ENCODE data around the gene AREL1.

AREL1 gene

DNA sequence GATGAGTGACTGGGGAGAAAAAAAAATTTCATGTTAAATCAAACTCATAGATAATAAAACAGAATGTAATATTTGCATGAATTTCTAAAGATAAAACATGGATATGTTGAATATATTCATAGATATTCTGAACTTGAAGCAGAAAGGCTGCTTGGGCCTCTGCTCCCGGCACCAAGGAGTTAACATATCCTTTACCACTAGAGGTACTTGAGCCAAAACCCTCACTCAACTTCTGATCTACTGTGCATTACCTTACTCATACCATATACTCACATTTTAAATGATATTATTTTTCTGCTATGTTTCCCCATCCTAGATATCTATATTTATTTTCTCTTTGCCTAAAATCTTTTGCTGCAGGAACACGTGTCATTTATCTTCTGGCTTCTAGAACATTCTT lies 14.9 kb downstream of the AREL1 start:
- DNase-seq: no peak

GRCh38 chr14:74697543-74697942 lies 15.3 kb downstream of the AREL1 start:
- no peak for DNase-seq

DNA sequence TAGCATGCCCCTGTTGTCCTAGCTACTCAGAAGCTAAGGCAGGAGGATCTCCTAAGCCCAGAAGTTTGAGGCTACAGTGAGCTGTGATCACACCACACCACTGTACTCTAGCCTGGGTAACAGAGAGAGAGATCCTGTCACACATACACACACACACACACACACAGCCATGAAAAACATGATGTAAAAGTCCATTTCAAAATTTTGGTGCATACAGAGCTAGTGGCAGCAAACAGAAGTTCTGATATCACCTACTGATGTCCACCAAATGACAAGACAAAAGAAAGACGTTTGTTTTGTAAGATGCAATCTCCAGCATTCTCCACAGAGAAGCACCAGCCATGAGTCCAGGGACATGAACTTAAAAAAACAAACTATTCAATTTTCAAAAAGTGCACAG lies 15.9 kb downstream of the AREL1 start:
- DNase-seq: no peak

- no peak for DNase-seq
Measured at GRCh38 chr14:74695406-74695805, 17.5 kb downstream of the AREL1 start.

DNA sequence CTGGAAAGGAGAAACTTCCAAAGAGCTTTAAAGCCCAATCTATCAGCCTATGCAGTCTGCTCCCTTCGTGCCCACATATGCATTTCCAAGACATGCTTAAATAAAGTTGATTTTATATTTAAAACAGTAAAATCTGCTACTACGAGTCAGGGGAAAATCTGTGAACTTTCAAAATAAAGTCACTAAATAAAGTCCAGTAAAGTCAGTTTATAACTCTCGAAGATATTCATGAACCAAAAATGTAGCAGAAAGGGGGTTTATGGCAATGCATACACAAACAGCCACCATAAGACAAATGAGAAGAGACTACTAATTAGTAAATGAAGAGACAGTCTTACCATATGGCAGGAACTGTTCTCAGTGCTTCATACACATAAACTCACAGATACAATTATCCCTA lies 19.7 kb downstream of the AREL1 start:
- DNase-seq: no peak

- DNase-seq: no peak
Measured at GRCh38 chr14:74691456-74691855, 21.4 kb downstream of the AREL1 start.

- no peak for DNase-seq
Measured at GRCh38 chr14:74685921-74686678, 26.8 kb downstream of the AREL1 start.

DNA sequence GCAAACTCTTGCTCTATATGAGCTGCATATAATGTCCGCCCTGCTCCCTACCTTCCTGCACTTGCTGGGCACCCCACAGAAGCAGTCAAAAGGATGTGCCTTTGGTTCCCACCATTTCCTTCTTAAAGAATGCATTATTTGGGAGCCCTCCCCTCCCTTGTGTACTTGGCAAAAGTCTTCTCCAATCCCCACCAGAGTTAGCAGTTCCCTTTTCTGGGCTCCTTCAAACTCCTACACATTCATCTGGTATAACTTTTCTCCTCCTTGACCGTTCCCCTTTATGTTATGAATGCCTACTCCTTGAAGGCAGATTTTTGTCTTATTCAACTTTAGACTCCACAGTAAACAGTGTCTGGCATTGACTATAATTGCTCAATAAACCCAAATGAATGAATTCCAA lies 27.8 kb downstream of the AREL1 start:
- no peak for DNase-seq

GRCh38 chr14:74684434-74684833 lies 28.4 kb downstream of the AREL1 start:
- DNase-seq: no peak

GRCh38 chr14:74683406-74683805 lies 29.5 kb downstream of the AREL1 start:
- no peak for DNase-seq

GRCh38 chr14:74682169-74682952 lies 30.5 kb downstream of the AREL1 start:
- no peak for DNase-seq

- no peak for DNase-seq
Measured at GRCh38 chr14:74675219-74675618, 37.7 kb downstream of the AREL1 start.

GRCh38 chr14:74673768-74674167 lies 39.1 kb downstream of the AREL1 start:
- no peak for DNase-seq

DNA sequence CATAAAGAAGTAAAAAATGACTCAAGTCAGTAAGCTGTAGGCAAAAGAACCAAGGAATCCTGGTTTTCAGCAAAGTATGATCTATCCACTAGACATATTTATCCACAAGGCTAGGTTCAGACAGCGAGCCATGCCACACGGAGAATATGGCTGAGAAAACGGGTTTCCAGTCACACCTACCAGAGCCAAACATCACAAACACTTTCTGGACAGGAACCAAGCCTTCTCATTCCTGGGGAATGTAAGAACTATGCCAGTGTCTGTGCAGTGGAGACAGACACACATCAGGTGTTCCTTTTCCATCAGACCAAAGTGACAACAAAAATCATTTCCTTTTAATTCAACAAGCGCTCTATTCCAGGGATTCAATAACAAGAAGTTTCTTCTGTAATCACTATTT lies 41.1 kb downstream of the AREL1 start:
- no peak for DNase-seq

DNA sequence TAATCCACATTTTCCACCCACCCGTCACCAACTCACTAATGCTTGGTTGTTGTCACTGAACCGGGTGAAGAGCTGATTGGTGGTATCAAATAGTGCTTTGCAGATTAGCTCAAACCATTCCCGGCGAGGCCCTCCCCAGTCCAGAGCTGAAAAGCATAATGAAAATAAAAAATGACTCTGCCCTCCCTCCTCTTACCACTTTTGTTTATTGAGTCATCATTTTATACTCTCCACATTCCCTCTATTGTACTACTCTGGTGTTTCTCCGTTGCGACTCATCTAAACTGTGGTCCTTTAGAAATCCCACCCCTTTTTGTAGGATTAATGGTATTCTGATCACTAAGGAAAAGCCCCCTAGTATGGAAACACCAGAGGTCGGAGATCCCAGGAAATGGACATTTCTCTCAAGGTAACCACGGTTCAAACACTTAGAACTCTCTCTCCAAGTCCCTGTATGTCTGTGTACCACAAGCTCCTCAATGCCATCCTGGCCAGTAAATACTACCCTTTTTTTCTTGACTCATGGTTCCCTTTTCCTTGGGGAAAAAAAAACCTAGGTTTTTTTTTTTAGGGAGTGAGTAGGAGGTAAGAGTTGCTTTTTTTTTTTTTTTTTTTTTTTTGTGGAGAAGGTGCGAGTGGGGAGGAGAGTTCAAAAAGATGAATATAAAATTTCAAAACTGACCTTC lies 42.0 kb downstream of the AREL1 start:
- DNase-seq: no peak

GRCh38 chr14:74669846-74670245 lies 43.0 kb downstream of the AREL1 start:
- DNase-seq: no peak

- no peak for DNase-seq
Measured at GRCh38 chr14:74669256-74669655, 43.6 kb downstream of the AREL1 start.

DNA sequence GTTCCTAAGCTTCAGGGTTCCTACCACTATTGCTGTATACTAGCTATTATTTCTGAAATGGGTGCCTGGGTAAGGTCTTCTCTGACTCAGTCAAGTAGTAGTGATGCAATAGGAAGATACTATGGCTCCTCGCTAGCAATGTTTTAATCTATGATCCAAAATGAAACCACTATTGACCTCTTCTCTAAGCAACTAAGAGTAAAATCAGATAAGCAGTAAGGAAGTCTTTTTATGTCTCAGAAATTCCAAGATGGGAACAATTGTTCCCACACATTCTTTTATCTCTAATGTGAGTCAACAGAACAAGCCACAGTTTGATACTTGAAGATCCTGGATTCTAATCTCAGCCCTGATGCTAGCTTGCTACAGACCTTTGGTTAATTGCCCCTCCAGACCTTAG lies 45.1 kb downstream of the AREL1 start:
- no peak for DNase-seq

- DNase-seq: no peak
Measured at GRCh38 chr14:74664717-74665116, 48.2 kb downstream of the AREL1 start.

DNA sequence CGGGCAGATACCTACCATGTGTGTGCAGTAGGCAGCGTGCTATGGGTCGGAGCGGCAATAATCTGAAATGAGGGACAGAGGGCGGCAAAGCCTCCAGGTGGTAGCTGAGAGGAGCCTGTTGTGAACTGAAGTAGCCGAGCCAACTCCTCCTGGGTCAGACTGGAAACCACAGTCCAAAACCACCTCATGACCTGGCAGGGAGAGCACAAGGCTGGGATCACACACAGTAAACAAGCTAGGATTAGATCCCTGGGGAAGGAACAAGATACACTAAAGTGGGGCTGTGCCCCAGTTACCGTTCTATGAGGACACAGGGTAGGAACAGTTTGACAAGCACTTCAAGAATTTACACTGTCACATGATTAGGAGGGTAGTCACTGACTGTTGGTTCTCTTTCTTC lies 49.0 kb downstream of the AREL1 start:
- no peak for DNase-seq

DNA sequence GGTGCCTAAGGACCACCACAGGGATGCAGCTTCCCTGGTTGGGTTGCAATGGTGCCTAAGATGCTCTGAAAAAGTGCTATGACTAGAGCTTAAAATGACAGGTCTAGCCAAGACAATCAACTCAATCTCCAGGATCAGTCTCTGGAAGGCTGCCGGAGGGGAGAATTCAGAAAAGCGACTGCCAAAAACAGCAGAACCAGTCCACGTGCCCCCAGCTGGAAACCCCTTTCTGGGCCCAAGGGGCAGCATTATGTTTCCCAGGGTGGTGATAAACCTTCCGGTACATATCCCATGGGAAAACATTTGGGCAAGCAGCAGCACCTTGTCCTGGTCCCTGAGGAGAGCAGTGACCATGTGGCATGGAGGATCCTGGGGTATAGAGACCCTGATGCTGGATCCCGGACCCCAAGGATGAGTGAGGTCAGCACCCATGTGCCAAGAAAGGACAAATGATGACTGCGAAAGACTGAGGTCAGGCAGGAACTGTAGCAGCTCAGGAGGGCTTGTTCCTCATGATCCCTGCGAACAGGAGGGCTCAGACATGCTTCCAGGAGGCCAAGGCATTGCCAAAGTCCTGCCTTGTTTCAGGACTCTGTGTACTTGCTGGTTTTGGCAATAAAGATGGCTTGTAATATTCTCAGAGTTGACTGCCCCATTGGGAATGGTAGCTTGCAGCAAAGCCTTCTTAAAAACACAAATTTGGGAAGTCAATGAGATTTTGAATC lies 51.0 kb downstream of the AREL1 start:
- DNase-seq: no peak

DNA sequence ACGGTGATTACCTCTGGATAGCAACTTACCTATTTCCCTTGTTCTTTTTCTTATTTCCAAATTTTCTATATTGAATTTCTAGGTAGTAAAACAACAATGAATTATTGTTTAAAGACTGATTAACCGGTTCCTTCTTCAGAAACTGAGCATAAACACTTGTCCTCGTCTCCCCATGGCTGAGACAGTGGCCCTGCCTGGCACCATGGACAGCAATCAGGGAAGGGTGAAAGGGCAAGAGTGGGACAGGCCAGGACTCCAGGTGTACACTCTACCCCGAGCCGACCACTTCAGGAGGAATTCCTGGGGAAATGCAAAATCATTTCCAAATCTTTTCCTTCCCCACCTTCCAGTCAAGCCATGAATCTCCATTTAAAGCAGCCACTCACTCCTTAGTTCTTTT lies 52.0 kb downstream of the AREL1 start:
- no peak for DNase-seq

DNA sequence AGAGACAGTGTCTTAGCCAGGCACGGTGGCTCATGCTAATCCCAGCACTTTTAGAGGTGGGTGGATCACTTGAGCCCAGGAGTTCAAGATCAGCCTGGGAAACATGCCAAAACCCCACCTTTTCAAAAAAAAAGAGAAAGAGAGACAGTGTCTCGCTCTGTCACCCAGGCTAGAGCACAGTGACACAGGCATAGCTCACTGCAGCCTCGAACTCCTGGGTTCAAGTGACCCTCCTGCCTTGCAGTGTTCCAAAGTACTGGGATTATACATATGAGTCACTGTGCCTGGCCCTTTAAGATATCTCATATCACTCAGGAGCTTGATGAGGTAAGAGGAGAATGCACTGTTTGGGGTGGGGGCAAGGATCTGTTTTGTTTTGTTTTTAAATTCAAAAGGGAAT lies 52.7 kb downstream of the AREL1 start:
- DNase-seq: no peak

Measured in NCI-H1436 treated with DMSO at 0.1 percent for 48 hours (cell line).